ENCODE data around the gene MTHFD1L.

MTHFD1L gene

GRCh38 chr6:150898399-150899170 lies 33.1 kb downstream of the MTHFD1L start:
- no peak for DNase-seq (ENCODE audit: low spot score)

- no peak for DNase-seq (ENCODE audit: low spot score)
These were observed 33.7 kb downstream of the MTHFD1L start for GRCh38 chr6:150899231-150899630.

GRCh38 chr6:150900049-150900448 lies 34.5 kb downstream of the MTHFD1L start:
- DNase-seq (ENCODE audit: low spot score), result no peak

- DNase-seq (ENCODE audit: low spot score), result no peak
These were observed 36.8 kb downstream of the MTHFD1L start for GRCh38 chr6:150902142-150902776.

GRCh38 chr6:150905769-150906168 lies 40.3 kb downstream of the MTHFD1L start:
- DNase-seq (ENCODE audit: low spot score), result no peak

GRCh38 chr6:150906641-150907326 lies 41.3 kb downstream of the MTHFD1L start:
- no peak for DNase-seq (ENCODE audit: low spot score)

GRCh38 chr6:150907383-150907782 lies 41.9 kb downstream of the MTHFD1L start:
- DNase-seq (ENCODE audit: low spot score), result no peak

GRCh38 chr6:150908901-150909300 lies 43.4 kb downstream of the MTHFD1L start:
- DNase-seq (ENCODE audit: low spot score), result no peak

GRCh38 chr6:150910561-150910960 lies 45.1 kb downstream of the MTHFD1L start:
- DNase-seq (ENCODE audit: low spot score), result no peak

GRCh38 chr6:150914372-150914771 lies 48.9 kb downstream of the MTHFD1L start:
- DNase-seq (ENCODE audit: low spot score), result no peak

- DNase-seq (ENCODE audit: low spot score), result no peak
These were observed 49.8 kb downstream of the MTHFD1L start for GRCh38 chr6:150915131-150915879.

- DNase-seq (ENCODE audit: low spot score), result no peak
These were observed 50.4 kb downstream of the MTHFD1L start for GRCh38 chr6:150915880-150916265.

GRCh38 chr6:150919938-150920337 lies 54.4 kb downstream of the MTHFD1L start:
- DNase-seq (ENCODE audit: low spot score), result no peak

GRCh38 chr6:150922137-150922536 lies 56.6 kb downstream of the MTHFD1L start:
- DNase-seq (ENCODE audit: low spot score), result no peak

GRCh38 chr6:150924808-150925589 lies 59.5 kb downstream of the MTHFD1L start:
- no peak for DNase-seq (ENCODE audit: low spot score)

GRCh38 chr6:150925590-150925928 lies 60.1 kb downstream of the MTHFD1L start:
- no peak for DNase-seq (ENCODE audit: low spot score)

- no peak for DNase-seq (ENCODE audit: low spot score)
These were observed 60.5 kb downstream of the MTHFD1L start for GRCh38 chr6:150925976-150926375.

- DNase-seq (ENCODE audit: low spot score), result no peak
These were observed 63.4 kb downstream of the MTHFD1L start for GRCh38 chr6:150928882-150929281.

GRCh38 chr6:150929416-150929815 lies 63.9 kb downstream of the MTHFD1L start:
- DNase-seq (ENCODE audit: low spot score), result no peak

GRCh38 chr6:150930841-150931240 lies 65.3 kb downstream of the MTHFD1L start:
- DNase-seq (ENCODE audit: low spot score), result no peak

GRCh38 chr6:150931405-150931804 lies 65.9 kb downstream of the MTHFD1L start:
- DNase-seq (ENCODE audit: low spot score), result no peak

GRCh38 chr6:150932996-150933395 lies 67.5 kb downstream of the MTHFD1L start:
- no peak for DNase-seq (ENCODE audit: low spot score)

All from Ammon's horn (tissue), 1 donor.